ENCODE results near the gene ZNF205.
"Not testable (repeated sequence)": the region's sequence is repeated elsewhere in the genome, so short reads cannot be mapped to it uniquely, and the experiment has no call there.

ZNF205 gene

DNA sequence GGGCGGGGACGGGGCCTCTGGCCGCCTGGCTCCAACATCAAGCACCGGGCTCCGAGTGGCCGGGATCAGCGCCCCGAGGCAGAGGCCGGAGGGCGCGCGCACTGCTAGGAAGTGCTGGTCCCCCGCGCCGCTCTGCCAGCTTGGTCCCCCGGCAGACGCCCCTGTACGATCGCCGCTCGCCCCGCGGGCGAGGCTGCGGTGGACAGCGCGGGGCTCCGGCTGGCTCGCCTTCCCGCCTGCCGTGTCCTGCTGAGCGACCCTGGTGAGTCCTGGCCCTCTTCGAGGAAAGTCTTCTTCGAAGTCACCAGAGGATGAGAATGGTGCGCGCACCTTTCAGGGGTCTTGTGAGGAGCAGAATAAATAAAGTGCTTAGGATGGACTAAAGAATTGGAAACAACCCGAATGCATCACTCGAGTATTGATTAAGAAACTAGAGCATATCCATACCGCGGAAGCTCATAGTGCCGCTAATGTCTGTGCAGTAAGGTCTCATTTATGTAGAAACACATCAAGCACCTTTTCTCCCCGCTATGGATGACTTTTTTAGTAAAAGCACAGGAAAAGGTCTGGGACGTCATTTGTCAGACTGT is 22.8 kb downstream of the ZNF205 start:
- no peak for DNase-seq

DNA sequence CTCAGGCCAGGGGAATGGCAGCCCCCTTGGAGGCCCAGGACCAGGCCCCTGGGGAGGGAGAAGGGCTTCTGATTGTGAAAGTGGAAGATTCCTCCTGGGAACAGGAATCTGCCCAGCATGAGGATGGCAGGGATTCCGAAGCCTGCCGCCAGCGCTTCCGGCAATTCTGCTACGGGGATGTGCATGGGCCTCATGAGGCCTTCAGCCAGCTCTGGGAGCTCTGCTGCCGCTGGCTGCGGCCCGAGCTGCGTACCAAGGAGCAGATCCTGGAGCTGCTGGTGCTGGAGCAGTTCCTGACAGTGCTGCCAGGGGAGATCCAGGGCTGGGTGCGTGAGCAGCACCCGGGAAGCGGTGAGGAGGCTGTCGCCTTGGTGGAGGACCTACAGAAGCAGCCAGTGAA is 24.9 kb downstream of the ZNF205 start:
- DNase-seq: no peak

DNA sequence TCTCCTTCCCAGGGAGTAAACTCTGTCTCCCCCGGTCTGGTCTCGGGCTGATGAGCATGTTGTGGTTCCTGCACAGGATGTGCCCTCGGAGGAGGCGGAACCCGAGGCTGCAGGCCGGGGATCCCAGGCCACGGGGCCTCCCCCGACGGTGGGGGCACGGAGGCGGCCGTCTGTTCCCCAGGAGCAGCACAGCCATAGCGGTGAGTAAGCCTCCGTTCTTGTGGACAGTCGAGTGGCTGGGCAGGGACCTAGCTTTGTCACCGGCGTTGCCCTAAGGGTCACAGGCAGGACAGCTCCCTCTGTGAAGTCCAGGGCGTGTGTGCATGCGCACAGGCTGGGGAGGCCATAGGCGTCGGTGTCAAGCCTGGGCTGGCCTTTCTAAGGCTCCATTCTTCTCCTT is 26.0 kb downstream of the ZNF205 start:
- DNase-seq: no peak

- no peak for DNase-seq
Measured at GRCh38 chr16:3138823-3139426, 26.5 kb downstream of the ZNF205 start.

DNA sequence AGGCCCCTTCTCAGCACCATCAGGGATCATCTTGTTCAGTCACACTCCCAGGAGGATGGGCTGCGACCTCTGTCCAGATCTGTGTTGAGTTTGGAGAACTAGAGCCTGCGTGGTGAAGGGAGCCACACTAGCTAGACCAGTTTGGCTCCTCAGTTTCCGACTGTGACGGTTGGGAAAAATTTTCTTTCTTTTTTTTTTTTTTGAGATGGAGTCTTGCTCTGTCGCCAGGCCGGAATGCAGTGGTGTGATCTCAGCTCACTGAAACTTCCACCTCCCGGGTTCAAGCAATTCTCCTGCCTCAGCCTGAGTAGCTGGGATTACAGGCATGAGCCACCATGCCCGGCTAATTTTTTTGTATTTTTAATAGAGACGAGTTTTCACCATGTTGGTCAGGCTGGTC is 27.2 kb downstream of the ZNF205 start:
- not testable (repeated sequence) for DNase-seq

GRCh38 chr16:3140603-3141427 is 28.4 kb downstream of the ZNF205 start:
- no peak for DNase-seq

- DNase-seq: no peak
Measured at GRCh38 chr16:3141781-3142311, 29.5 kb downstream of the ZNF205 start.

DNA sequence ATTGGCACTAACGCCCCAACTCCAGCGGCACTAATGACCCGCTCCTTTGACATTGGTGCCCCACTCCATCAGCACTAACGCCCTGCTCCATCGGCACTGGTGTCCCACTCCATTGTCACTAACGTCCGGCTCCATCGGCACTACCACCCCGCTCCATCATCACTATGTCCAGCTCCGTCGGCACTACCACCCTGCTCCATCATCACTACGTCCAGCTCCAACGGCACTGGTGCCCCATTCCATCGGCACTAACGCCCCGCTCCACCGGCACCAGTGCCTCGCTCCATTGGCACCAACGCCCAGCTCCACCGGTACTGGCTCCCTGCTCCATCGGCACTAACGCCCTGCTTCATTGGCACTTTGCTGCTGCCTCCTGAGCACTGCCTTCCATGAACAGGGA is 29.9 kb downstream of the ZNF205 start:
- no peak for DNase-seq

GRCh38 chr16:3142770-3143169 is 30.4 kb downstream of the ZNF205 start:
- DNase-seq: no peak

DNA sequence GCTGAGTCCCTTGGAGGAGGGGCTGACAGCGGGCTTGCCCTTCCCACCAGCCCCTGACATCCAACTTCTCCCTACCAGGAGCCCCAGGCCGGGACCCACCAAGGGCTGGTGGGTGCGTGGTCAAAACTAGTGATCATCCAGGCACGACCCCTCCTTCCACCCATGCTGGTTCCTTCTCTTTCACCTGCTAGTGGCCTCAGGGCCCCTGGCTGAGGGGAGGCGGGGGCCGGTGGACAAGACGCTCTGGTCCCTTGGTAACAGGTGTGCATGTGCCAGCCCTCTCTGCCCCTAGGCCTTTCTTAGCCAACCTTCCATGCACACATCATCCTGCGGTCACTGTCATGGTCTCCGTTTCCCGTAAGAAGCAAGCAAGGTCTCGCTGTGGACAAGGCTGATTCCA is 30.8 kb downstream of the ZNF205 start:
- DNase-seq: no peak

GRCh38 chr16:3143598-3144320 is 31.4 kb downstream of the ZNF205 start:
- no peak for DNase-seq

GRCh38 chr16:3144321-3144983 is 32.1 kb downstream of the ZNF205 start:
- no peak for DNase-seq

DNA sequence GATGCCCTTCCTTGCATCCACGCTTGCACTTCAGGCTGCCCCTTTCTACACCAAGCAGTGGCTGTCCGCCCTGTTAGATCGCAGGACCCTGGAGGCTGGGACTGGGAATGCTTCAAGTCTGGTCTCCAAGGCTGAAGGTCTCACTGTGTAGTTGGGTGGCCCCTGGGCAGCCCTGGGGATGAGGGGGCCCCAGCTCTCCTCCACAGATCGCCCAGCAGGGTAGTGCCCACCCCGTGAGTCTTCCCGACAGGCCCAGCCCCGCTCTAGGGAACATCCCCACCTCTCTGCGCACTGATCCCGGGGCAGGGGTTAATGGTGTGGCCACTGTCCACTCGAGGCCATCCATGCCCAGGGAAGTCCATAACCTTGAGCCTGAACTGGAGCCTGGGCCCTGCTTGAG is 32.8 kb downstream of the ZNF205 start:
- DNase-seq: no peak

- DNase-seq: no peak
Measured at GRCh38 chr16:3145660-3146059, 33.3 kb downstream of the ZNF205 start.

- no peak for DNase-seq
Measured at GRCh38 chr16:3147046-3147756, 34.8 kb downstream of the ZNF205 start.

DNA sequence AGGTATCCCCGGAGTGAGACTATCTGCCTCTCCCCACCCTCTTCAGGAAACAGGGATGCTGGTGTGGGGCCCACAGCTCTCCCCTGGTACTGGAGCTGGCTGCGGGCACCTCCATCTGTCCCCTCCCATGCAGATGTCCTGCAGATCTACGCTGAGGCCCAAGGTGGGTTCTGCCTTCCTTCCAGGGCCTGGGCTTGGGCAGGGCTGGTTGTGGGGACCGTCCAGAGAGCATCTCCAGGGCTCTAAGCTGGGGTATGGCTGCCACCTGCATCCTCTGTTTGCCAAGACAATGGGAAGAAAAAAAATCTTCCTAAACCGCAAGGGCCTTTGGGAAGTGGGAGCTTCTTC is 35.3 kb downstream of the ZNF205 start:
- DNase-seq: no peak

DNA sequence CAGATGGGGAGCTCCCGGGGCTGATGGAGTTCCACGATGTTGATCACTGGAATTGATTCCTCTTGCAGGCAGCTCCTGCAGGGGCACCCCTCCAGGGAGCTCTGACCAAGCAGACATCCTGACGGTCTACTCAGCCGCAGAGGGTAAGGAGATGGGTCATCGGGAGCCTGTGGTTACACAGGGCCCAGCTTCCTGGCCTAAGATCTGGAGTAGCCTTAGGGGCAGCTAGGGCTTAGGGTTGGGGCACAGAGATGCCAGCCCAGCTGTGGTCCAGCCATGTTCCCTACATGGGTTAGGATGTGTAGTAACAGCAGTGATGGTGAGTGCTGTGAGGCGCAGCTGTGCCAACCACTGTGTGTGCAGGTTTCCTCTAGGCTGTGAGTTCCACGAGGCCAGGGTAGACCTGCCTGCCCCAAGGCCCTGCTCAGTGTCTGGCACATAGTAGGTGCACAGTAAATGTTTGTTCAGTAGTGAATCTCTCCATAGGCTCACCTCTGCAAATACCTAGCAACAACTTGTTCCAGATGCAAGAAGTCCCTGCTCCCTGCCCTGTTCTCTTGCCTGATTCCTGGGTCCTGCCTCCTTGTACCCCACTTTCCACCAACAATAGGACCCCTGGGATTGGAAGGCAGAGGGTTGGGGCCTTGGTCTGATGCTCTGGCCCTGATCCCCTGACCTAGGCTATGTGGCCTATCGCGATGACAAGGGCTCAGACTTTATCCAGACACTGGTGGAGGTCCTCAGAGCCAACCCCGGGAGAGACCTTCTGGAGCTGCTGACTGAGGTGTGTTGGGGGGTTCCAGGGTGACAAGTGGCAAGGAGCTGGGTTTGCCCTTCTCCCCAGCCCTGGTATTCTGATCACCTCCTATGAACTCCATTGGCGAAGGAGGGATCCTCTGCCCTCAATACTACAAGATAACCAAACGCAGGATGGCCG is 36.1 kb downstream of the ZNF205 start:
- no peak for DNase-seq

DNA sequence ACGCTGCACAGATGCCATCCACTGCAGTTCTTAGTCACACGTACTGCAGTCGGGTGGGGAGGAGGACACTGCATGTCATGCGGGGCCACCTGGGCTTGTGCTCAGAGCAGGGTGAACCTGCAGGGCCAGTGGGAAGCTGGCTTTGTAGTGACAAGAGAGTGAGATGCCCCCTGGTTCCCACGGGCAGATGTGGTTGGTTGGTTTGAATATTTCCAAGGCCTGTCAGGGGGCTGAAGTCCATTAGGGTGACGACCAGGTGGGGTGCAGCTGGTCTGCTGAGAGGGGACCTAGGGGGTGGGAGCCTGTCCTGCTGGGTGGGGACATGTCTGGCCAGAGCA is 36.8 kb downstream of the ZNF205 start:
- no peak for DNase-seq

GRCh38 chr16:3149630-3150345 is 37.4 kb downstream of the ZNF205 start:
- no peak for DNase-seq

Measured in NCI-H2081 treated with DMSO at 0.1 percent for 48 hours (cell line).